HG02623 (cell line): ENCODE measurements around the gene URGCP.
A peak's percentile ranks its signal among the peaks of the same experiment; 100 is the strongest.

ENCODE experiments used
- ATAC-seq: cut with Tn5 transposase; IDR thresholded peaks from one replicate; pipeline ENCODE4 v1.9.1; 2021; ENCODE audit warnings: moderate library complexity; ENCODE audit not compliant: unreplicated experiment

The URGCP gene

DNA sequence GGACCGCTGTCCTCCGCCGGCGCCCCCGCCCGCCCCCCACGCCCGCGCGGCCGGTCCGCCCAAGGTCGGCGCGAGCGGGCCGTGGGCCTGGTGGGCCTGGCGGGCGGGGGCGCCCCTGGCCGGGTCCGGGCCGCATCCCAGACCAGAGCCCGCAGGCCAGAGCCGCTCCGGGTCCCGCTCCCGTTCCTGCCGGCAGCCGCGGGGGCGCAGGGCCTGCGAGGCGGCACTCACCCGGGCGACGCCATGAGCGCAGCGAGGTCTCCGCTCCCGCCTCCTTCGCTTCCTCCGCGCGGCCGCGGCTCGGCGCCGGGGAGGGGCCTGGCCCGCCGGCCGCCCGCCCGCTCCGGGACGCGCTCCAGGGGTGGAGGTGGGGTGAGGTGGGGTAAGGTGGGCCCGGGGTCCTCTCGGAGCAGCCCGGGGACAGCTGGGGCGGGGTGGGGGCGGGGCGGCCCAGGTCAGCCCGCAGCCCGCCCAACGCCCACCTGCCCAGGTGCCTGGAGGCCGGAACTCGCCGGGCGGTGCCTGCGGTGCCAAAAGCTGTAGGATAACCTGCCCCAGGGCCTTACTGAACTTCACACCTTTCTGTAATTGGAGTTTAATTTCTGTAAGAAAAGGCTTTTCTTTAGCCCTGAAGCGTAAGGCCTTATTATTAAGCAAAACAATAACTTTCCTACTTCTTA, at the start of gene URGCP:
Gene URGCP (minus strand): TSS at position 266 of the 680 bp plus-strand sequence. CDS start 21 bp downstream, at position 245.
- ATAC-seq = peak; percentile 68

DNA sequence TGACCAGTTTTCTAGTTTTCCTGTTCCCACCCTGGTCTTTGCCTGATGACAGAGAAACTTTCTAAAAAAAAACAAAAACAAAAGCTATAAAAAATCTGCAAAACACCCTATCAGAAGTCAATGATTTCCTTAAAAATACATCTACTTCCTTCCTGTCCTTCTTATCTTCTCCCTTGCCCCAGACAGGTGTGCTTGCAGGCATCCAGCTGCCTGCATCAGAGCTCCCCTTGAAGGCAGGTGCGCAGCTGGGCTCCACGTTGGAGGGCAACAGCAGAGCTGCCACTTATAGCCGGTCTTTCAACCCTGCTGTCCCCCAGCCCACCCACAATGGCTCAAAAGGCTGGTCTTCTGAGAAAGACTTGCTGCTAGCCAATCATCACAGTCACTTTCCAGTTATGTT, 49.6 kb upstream of the URGCP start:
- no peak for ATAC-seq

DNA sequence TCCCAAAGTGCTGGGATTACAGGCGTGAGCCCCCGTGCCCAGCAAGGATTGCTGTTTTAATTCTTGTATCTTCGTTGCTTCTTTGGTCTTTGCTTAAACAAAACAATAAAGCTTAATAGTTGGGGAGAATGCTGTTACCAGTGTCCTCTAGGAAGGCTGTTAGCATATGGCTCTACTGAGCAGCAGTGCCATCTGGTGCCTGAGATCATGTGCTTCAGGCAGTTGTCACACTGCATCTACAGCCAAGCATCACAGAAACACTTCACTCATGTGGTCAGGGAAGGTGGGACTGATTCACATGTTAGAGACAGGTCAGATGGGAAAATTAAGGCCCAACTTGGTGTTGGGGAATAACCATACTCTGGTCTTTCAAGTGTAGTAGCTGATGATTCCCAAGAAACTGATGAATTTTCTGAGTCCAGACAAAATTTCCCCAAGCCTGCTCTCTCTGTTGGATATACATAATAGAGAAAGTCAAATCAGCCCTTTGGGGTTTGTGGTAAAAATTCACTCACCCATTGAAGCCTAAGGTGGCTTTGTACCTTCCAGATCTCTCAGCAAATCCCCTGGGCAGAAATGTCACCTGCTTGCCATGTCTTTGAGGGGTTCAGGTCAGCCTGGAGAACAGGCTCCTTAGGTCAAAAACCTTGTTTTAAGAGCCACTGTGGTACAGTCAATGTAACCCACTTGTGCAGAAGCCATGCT, 48.3 kb upstream of the URGCP start:
- peak; percentile 91 for ATAC-seq

DNA sequence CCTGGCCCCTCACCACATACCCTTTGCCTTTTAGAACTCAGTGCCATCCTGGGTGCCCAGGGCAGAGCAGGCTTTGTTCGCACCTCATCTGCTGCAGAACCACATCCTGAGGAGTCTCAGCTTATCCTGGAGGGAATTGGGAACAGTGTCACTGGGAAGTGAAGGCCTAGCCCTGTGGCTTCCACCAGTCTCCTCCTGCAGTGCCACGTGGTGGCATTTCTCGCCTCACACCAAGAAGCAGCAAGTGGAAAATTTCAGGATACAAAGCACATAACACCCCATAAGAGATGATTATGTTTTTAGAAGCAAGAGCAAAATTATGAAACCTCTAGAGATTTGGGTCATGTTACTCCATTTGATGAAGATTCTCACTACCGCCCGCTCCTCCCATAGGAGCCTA, 46.7 kb upstream of the URGCP start:
- no peak for ATAC-seq

- ATAC-seq = no peak
These were observed 45.6 kb upstream of the URGCP start for GRCh38 chr7:43952028-43952427.

- ATAC-seq = no peak
These were observed 37.9 kb upstream of the URGCP start for GRCh38 chr7:43944286-43944685.

DNA sequence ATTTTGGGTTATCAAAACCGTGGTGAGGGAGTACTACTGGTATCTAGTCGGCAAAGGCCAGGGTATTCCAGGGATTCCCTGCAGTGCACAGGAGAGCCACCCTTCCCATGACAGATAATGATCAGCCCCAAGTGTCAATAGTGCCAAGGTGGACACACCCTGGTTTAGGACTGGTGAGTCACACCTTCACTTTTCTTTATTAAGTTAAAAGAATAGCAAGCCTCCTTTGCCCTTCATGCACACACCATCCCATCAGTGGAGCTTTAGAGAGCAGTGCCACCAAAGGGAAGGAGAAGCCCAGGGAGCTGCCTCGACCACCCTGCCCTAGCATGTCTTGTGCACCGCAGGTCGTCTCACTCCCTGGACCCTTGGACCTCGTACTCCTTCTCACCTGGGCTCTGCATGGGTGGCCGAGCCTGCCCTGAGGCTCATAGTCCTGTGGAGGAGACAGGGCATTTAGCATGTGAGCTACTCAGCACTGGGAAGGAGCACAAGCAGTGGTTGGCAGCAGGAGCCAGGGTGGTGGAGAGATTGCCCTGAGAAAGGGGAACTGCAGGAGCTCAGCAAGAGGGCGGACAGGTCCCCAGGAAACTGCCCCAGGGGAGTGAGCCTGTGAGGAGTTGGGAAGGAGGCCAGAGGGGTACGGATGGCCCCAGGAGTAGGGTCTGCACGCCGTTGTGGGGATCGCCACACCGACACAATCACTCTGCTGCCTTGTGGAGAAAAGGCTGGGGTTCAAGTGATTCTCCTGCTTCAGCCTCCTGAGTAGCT, 37.2 kb upstream of the URGCP start:
- no peak for ATAC-seq

- no peak for ATAC-seq
These were observed 36.6 kb upstream of the URGCP start for GRCh38 chr7:43942997-43943396.

DNA sequence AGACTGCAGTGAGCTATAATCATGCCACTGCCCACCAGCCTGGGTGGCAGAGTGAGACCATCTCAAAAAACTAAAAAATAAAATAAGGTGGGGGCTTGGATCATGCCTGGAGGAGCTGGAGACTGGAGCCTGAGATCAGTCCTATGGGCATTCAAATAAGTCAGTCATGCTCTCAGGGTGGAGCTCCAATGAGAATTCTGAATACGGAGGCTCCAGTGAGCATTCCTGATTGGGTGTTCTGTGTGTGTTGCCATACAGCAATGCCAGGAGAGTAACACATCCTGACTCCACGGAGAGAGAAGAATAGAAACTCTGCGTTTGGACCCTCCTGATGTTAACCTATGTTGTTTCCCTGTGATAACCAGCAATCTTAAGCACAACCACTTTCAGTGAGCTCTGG, 35.9 kb upstream of the URGCP start:
- ATAC-seq = no peak

DNA sequence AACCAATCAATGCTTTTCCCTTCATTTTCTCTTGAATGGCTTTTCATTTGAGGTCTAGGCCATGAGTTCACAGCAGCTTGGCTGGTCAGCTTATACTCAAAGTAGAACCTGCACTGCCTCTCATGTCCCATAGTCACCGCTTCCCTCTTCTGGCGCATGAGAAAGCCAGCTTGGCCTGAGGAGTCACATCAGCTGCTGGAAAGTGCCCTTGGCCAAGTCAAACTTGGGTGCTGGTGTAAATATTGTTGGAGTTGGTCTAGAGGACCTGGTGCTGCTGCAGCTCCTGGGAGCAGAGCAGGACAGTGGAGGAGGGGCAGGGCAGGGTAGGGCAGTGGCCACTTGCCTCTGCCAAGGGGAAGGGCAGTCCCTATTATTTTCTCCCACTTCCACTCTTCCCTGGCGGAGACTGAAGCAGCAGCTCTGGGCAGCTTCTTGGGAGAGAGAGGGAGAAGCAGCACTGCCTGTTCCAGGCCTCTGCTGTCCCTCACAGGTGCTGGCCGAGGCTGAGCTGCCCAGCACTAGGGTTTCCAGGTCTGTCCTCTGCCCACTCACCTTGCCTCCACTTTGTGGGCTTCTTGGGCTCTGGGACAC, 32.6 kb upstream of the URGCP start:
- no peak for ATAC-seq

DNA sequence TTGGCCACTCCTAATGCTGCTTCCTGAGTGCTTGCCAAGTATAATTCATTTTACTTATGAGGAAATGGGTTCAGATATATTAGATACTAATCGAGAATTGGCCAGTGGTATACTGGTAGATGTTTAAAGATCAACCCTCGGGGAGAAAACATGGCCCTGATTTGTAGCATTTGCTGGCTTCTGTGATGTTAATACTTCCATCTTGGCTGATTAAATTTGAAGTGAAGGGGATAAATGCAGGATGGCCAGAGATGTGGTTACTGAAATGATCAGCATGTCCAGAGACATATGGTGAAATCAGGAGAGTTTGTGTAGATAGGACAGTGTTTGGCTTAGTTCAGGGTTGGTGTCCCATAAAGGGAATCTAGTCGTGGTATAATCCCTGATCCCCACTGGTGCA, 31.0 kb upstream of the URGCP start:
- ATAC-seq = no peak

DNA sequence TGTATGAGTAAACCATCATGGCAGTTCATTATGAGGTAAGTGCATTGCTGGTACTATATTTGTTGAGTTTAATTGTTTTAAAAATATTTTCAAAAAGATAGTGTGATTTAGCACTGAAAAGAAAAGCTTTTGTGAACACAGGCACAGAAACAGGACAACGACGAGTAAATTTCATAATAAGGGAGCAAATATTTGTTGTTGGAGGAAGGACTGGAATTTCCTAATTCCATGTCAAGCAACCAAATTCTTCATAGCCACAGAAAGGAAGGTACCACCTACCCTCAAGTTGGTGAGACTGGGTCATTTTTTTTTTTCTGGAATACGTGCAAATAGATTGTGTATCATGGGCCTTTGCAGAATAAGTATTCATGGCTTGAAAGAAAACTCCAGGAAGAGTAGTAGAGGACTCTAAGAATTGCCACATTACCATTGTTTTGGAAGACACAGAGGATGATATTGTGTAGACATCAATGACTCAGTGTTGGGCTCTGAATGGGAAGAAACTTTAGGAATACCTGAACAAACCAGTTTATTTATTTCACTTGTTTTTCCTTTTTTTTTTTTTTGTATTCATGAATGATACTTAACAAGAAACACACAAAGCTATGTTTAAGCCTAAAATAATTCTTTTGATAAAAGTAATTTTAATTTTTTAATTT, 27.6 kb upstream of the URGCP start:
- no peak for ATAC-seq

- ATAC-seq = no peak
These were observed 24.9 kb upstream of the URGCP start for GRCh38 chr7:43931346-43931745.

- no peak for ATAC-seq
These were observed 23.4 kb upstream of the URGCP start for GRCh38 chr7:43929529-43930457.

DNA sequence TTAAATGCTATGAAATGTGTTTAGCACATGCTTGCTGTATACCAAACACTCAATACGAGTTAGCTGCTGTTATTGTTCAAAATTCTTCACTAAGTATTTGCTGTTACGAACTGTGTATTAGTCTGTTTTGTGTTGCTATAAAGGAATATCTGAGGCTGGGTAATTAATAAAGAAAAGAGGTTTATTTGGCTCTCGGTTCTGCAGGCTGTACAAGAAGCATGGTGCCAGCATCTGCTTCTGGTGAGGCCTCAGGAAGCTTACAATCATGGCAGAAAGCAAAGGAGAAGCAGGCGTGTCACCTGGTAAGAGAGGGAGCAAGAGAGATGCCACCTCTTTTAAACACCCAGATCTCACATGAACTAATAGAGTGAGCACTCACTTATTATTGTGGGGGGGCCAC, 21.4 kb upstream of the URGCP start:
- ATAC-seq = no peak

DNA sequence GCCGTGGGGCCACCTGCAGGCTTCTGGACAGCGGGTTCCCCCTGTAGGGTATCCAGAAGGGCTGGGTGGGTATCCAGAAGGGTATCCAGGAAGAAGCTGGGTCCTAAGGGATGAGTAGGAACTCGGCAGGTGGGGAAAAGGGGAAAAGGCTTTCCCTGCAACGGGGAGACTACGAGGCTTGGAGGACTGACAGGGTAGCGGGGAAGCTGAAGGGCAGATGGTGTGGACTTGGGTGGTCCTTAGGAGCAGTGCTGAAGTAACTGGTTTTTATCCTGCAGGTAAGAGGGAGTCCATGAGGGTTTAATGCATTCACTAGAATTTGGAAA, 20.4 kb upstream of the URGCP start:
- no peak for ATAC-seq

DNA sequence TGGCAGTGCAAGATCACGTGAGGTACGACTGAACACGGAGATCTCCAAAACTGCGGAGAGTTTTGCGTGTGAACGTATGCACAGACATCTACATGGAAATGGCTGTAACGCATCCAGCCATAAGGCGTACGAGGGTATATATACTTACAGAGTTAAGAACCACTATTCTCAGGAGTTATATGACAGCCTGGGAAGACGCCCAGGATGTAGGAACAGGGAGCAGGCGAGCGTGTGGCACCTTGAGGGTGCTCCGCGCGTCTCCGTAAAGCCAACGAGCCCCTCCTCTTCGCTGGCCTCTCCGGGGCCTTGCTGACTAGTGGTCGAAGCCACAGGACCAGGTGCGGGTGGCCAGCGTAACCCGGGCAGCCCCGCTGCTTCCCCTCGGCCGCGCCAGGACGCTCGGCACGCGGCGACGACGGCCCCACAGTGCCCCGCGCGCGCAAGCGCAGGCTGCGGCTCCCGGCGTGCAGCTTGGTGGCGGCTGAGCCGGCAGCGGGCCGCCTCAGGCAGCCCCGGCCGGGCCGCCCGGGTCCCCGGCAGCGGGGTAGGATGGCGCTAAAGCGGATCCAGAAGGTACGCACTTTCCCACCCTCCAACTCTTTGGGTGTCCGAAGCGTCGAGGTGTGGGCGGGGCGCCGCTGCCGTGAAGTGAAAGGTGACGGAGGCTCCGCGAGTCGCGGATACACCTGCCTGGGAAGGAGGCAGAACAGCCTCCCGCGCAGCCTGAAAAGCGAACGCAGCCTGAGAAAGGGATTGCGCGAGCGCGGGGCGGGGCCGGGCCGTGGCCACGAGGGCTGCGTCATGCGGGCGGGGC, 19.8 kb upstream of the URGCP start, which contains the start of gene UBE2D4:
Gene UBE2D4 (plus strand): TSS at position 453 of the 814 bp plus-strand sequence. CDS start 97 bp downstream, at position 550.
- ATAC-seq = peak; percentile 90

DNA sequence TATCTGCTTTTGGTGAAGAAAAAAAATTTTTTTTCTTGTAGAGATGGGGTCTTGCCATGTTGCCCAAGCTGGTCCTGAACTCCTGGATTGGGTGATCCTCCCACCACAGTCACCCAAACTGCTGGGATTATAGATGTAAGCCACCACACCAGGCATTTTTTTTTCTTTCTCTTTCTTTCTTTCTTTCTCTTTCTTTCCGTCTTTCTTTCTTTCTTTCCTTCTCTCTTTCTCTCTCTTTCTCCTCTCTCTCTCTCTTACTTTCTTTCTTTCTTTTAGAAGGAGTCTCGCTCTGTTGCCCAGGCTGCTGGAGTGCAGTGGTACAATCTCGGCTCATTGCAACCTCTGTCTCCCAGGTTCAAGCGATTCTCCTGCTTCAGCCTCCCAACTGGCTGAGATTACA, 16.3 kb upstream of the URGCP start:
- no peak for ATAC-seq

GRCh38 chr7:43921423-43921822, 15.0 kb upstream of the URGCP start:
- no peak for ATAC-seq
